Kidney epithelial cell (primary cell): Measurements from ENCODE around the gene SND1. TPM values are rescaled to one million over a fixed set of nuclear protein-coding genes. Genes with fewer than 3 reads are reported as not detected.
A peak's percentile ranks its signal among the peaks of the same experiment; 100 is the strongest.

Experiments used
- DNase-seq: peaks from one replicate; pipeline ENCODE4 v3.0.0-alpha.2; 2010; ENCODE audit warnings: low read depth
- H3K27me3 ChIP-seq: 2 replicates; pipeline ENCODE4 v1.6.0; 2011; ENCODE audit warnings: low read length; ENCODE audit not compliant: control insufficient read depth, insufficient read depth
- H3K36me3 ChIP-seq: 2 replicates; pipeline ENCODE4 v1.5.1; 2011; ENCODE audit warnings: low read length; ENCODE audit not compliant: control insufficient read depth, insufficient read depth
- H3K4me3 ChIP-seq: 2 replicates; pipeline ENCODE4 v1.5.1; 2011; ENCODE audit warnings: low read depth, mild to moderate bottlenecking, control low read depth, low read length
- total RNA-seq: library from RNA; depleted of rRNA; stranded (reverse); fragments of >200 nt; gene quantifications from 2 replicates; pipeline ENCODE4 v1.2.3, GENCODE V29; 2015
- TF ChIP-seq, protein P1 (sequence below): IDR thresholded peaks from 2 replicates; pipeline ENCODE4 v1.5.1; 2011; ENCODE audit warnings: mild to moderate bottlenecking, moderate library complexity, low read length, control low read depth, inconsistent platforms; ENCODE audit not compliant: insufficient read depth, poor library complexity, severe bottlenecking

The SND1 gene
- total RNA-seq, 1 donor from 2014 or later = 257 TPM

GRCh38 chr7:127705461-127705959 lies 53.5 kb downstream of the SND1 start:
- TF ChIP-seq, protein P1, sequence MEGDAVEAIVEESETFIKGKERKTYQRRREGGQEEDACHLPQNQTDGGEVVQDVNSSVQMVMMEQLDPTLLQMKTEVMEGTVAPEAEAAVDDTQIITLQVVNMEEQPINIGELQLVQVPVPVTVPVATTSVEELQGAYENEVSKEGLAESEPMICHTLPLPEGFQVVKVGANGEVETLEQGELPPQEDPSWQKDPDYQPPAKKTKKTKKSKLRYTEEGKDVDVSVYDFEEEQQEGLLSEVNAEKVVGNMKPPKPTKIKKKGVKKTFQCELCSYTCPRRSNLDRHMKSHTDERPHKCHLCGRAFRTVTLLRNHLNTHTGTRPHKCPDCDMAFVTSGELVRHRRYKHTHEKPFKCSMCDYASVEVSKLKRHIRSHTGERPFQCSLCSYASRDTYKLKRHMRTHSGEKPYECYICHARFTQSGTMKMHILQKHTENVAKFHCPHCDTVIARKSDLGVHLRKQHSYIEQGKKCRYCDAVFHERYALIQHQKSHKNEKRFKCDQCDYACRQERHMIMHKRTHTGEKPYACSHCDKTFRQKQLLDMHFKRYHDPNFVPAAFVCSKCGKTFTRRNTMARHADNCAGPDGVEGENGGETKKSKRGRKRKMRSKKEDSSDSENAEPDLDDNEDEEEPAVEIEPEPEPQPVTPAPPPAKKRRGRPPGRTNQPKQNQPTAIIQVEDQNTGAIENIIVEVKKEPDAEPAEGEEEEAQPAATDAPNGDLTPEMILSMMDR = no peak
- Histone ChIP-seq H3K4me3 (no peak overlapping the region), H3K27me3 (no peaks in the 10 kb centered on the region), H3K36me3 (peaks cover 2% of the 10 kb centered on the region)
- no peak for DNase-seq

- Histone ChIP-seq H3K36me3 (peaks cover 2% of the 10 kb centered on the region), H3K4me3 (no peak overlapping the region)
- TF ChIP-seq, protein P1 = no peak
Observed at GRCh38 chr7:127706766-127707165, 54.8 kb downstream of the SND1 start.

DNA sequence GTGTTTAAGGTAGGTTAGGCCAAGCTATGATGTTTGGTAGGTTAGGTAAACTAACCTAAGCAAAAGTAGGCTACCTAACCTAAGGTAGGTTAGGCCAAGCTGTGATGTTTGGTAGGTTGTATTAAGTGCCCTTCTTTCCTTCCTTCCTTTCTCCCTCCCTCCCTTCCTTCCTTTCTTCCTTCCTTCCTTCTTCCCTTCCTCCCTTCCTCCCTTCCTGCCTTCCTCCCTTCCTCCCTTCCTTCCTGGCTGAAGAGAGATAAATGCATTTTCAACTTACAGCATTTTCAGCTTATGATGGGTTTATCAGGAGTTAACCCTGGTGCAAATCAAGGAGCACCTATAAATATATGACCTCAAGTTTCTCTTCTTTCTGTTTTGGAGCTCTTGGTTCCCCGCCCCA lies 56.2 kb downstream of the SND1 start:
- Histone ChIP-seq H3K4me3 (no peak overlapping the region), H3K36me3 (peaks cover 2% of the 10 kb centered on the region), H3K27me3 (no peaks in the 10 kb centered on the region)
- no peak for DNase-seq
- TF ChIP-seq, protein P1 = no peak

More at GRCh38 chr7:127706766-127707165, 54.8 kb downstream of the SND1 start:
- DNase-seq = no peak
- H3K27me3 ChIP-seq = no peaks in the 10 kb centered on the region

DNA sequence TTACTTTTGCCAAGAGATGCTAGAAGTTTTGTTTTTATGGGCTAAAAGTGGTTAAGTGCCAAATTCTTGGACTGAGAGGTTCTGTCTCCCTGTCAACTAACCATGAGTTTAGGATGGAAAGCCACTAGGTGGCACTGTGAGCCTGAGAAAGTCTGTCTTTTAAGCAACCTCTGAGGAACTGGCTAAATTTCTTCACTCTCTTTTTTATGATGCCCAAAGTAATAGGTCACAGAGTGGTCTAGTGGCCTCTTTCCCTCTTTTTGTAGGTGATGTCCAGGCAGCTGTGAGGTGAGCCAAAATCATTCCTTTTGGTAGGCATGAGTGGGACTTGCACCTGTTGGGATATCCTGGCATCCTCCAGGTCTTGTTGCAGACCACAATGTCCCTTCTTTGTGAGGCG lies 56.8 kb downstream of the SND1 start:
- Histone ChIP-seq H3K4me3 (no peak overlapping the region), H3K36me3 (peaks cover 2% of the 10 kb centered on the region), H3K27me3 (no peaks in the 10 kb centered on the region)
- TF ChIP-seq, protein P1 = peak; percentile 59
- DNase-seq = peak; percentile 44

GRCh38 chr7:127710635-127711034 lies 58.6 kb downstream of the SND1 start:
- no peak for DNase-seq
- Histone ChIP-seq H3K27me3 (no peaks in the 10 kb centered on the region), H3K4me3 (no peak overlapping the region), H3K36me3 (peaks cover 2% of the 10 kb centered on the region)
- TF ChIP-seq, protein P1 = no peak

DNA sequence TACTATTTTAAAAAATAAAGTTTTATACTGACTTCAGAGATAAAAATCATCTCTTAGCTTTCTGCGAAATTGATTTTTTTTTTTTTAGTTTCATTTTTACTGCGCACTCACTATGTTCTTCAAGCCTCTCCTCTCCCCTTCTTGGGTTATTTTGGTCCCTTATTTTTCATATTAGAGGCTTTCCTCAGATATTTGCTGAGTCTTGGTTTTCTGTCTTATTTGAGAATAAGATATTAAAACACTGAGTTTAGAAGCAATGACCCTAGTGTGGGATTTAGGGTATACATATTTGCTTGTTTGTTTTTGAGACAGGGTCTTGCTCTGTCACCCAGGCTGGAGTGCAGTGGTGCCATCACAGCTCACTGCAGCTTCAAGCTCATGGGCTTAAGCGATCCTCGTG lies 59.9 kb downstream of the SND1 start:
- peaks cover 2% of the 10 kb centered on the region for H3K36me3 ChIP-seq
- H3K4me3 ChIP-seq = no peak overlapping the region
- no peak for DNase-seq
- H3K27me3 ChIP-seq = no peaks in the 10 kb centered on the region
- TF ChIP-seq, protein P1 = no peak
